ENCODE data around the gene SERPINB11. TPM values are rescaled to one million over a fixed set of nuclear protein-coding genes. Genes with fewer than 3 reads are reported as not detected.
A peak's percentile ranks its signal among the peaks of the same experiment; 100 is the strongest.

SERPINB11 gene
- total and polyA plus RNA-seq, 2 experiments from 2014 or later: not detected

GRCh38 chr18:63725682-63726480 is 23.1 kb downstream of the SERPINB11 start:
- DNase-seq: no peak
- Histone ChIP-seq H3K79me2 (ENCODE audit: insufficient read depth) (no peaks in the 10 kb centered on the region), H3K4me1 (ENCODE audit: insufficient read depth) (peaks cover 12% of the 10 kb centered on the region), H3K36me3 (ENCODE audit: low read depth) (no peaks in the 10 kb centered on the region), H3K27me3 (replicated peaks; ENCODE audit: insufficient read depth) (no peaks in the 10 kb centered on the region), H3K4me3 (no peak overlapping the region), H3K9me3 (ENCODE audit: low read depth) (no peaks in the 10 kb centered on the region), H3K27ac (no peak overlapping the region), H2AFZ (no peak overlapping the region), H3F3A (ENCODE audit: insufficient read depth) (no peaks in the 10 kb centered on the region), H3K4me2 (ENCODE audit: unreplicated experiment) (no peak overlapping the region), H4K20me1 (ENCODE audit: insufficient read depth) (no peaks in the 10 kb centered on the region), H3K9ac (no peak overlapping the region), H3K9me2 (ENCODE audit: insufficient read depth) (no peaks in the 10 kb centered on the region)
- in situ Hi-C loops (cut with MboI): loop anchor here (25.0 kb wide), 1 partner anchor 139 kb away; the partner anchor contains the start of gene SERPINB13
- TF ChIP-seq EZH2phosphoT487 (IDR thresholded peaks at IDR 0.05; ENCODE audit: insufficient read depth, low read depth) (no peak), EZH2 (IDR thresholded peaks at IDR 0.05; ENCODE audit: insufficient read depth, poor library complexity, severe bottlenecking) (no peak)
- 5 to 11% methylated on average over 3 of the region's 3 CpGs for WGBS, 2 experiments (ENCODE audit: low coverage in 1 of 2, low lambda C conversion rate in 2 of 2, missing lambda C conversion rate in 2 of 2)

- H3K36me3 ChIP-seq (ENCODE audit: low read depth): no peaks in the 10 kb centered on the region
- WGBS, 2 experiments (ENCODE audit: low coverage in 1 of 2, low lambda C conversion rate in 2 of 2, missing lambda C conversion rate in 2 of 2): 68 to 69% methylated on average over 5 of the region's 5 CpGs
- in situ Hi-C loops (cut with MboI): loop anchor here (25.0 kb wide), 1 partner anchor 143 kb away; the partner anchor contains the start of gene SERPINB13
- H2AFZ ChIP-seq: no peak overlapping the region
- H3F3A ChIP-seq (ENCODE audit: insufficient read depth): no peaks in the 10 kb centered on the region
- H3K4me1 ChIP-seq (ENCODE audit: insufficient read depth): peaks cover 10% of the 10 kb centered on the region
- H3K9me3 ChIP-seq (ENCODE audit: low read depth): no peaks in the 10 kb centered on the region
- no peak overlapping the region for H3K4me2 ChIP-seq (ENCODE audit: unreplicated experiment)
- no peaks in the 10 kb centered on the region for H3K9me2 ChIP-seq (ENCODE audit: insufficient read depth)
- no peak overlapping the region for H3K9ac ChIP-seq
- no peak for TF ChIP-seq EZH2phosphoT487 (IDR thresholded peaks at IDR 0.05; ENCODE audit: insufficient read depth, low read depth)
- TF ChIP-seq EZH2 (IDR thresholded peaks at IDR 0.05; ENCODE audit: insufficient read depth, poor library complexity, severe bottlenecking): no peak
- H3K4me3 ChIP-seq: no peak overlapping the region
- H3K79me2 ChIP-seq (ENCODE audit: insufficient read depth): no peaks in the 10 kb centered on the region
- H4K20me1 ChIP-seq (ENCODE audit: insufficient read depth): no peaks in the 10 kb centered on the region
- no peak for DNase-seq
- no peaks in the 10 kb centered on the region for H3K27me3 ChIP-seq (replicated peaks; ENCODE audit: insufficient read depth)
- no peak overlapping the region for H3K27ac ChIP-seq
Measured at GRCh38 chr18:63730773-63731172, 28.0 kb downstream of the SERPINB11 start.

- Histone ChIP-seq H3F3A (ENCODE audit: insufficient read depth) (no peaks in the 10 kb centered on the region), H3K36me3 (ENCODE audit: low read depth) (no peaks in the 10 kb centered on the region), H4K20me1 (ENCODE audit: insufficient read depth) (no peaks in the 10 kb centered on the region), H3K4me3 (no peak overlapping the region), H3K79me2 (ENCODE audit: insufficient read depth) (no peaks in the 10 kb centered on the region), H3K9me2 (ENCODE audit: insufficient read depth) (no peaks in the 10 kb centered on the region), H3K4me2 (ENCODE audit: unreplicated experiment) (no peak overlapping the region), H3K27ac (no peak overlapping the region), H3K4me1 (ENCODE audit: insufficient read depth) (peaks cover 6% of the 10 kb centered on the region; the same call in 1 of the 2 replicates), H3K9me3 (ENCODE audit: low read depth) (no peaks in the 10 kb centered on the region), H3K9ac (no peak overlapping the region), H2AFZ (no peak overlapping the region), H3K27me3 (replicated peaks; ENCODE audit: insufficient read depth) (no peaks in the 10 kb centered on the region)
- 83 to 90% methylated on average over 3 of the region's 3 CpGs for WGBS, 2 experiments (ENCODE audit: low coverage in 1 of 2, low lambda C conversion rate in 2 of 2, missing lambda C conversion rate in 2 of 2)
- in situ Hi-C loops (cut with MboI): loop anchor here (25.0 kb wide), 1 partner anchor 144 kb away; the partner anchor contains the start of gene SERPINB13
- TF ChIP-seq EZH2 (IDR thresholded peaks at IDR 0.05; ENCODE audit: insufficient read depth, poor library complexity, severe bottlenecking) (no peak), EZH2phosphoT487 (IDR thresholded peaks at IDR 0.05; ENCODE audit: insufficient read depth, low read depth) (no peak)
- no peak for DNase-seq
Measured at GRCh38 chr18:63731215-63731614, 28.5 kb downstream of the SERPINB11 start.

- Histone ChIP-seq H3K36me3 (ENCODE audit: low read depth) (no peaks in the 10 kb centered on the region), H3K4me3 (no peak overlapping the region), H3K9me3 (ENCODE audit: low read depth) (no peaks in the 10 kb centered on the region), H3K79me2 (ENCODE audit: insufficient read depth) (no peaks in the 10 kb centered on the region), H3K4me1 (ENCODE audit: insufficient read depth) (peaks cover 9% of the 10 kb centered on the region), H3K27ac (peak overlapping the region; percentile 12; the same call in 1 of the 2 replicates), H3K27me3 (replicated peaks; ENCODE audit: insufficient read depth) (no peaks in the 10 kb centered on the region), H3K4me2 (ENCODE audit: unreplicated experiment) (no peak overlapping the region), H3K9me2 (ENCODE audit: insufficient read depth) (no peaks in the 10 kb centered on the region), H3K9ac (peak overlapping the region; percentile 2; the same call in 1 of the 2 replicates), H3F3A (ENCODE audit: insufficient read depth) (no peaks in the 10 kb centered on the region), H2AFZ (no peak overlapping the region), H4K20me1 (ENCODE audit: insufficient read depth) (no peaks in the 10 kb centered on the region)
- TF ChIP-seq EZH2 (IDR thresholded peaks at IDR 0.05; ENCODE audit: insufficient read depth, poor library complexity, severe bottlenecking): no peak
- no peak for TF ChIP-seq EZH2phosphoT487 (IDR thresholded peaks at IDR 0.05; ENCODE audit: insufficient read depth, low read depth)
- in situ Hi-C loops (cut with MboI): loop anchor here (25.0 kb wide), 1 partner anchor 150 kb away; the partner anchor contains the start of gene SERPINB13
- DNase-seq: peak; percentile 59
Measured at GRCh38 chr18:63736876-63737275, 34.1 kb downstream of the SERPINB11 start.

Data from GM23248 (cell line).